Ectodermal cell (in vitro differentiated cells): ENCODE data around the gene EXD3.

Experiments
- H3K27ac ChIP-seq: 2 replicates; pipeline ENCODE4 v1.7.0; 2013; ENCODE audit warnings: mild to moderate bottlenecking, low read depth, low read length; ENCODE audit not compliant: insufficient read depth, poor library complexity, severe bottlenecking
- H3K27me3 ChIP-seq: 2 replicates; pipeline ENCODE4 v1.7.0; 2013; ENCODE audit warnings: mild to moderate bottlenecking, low read length; ENCODE audit not compliant: insufficient read depth, control insufficient read depth, poor library complexity, severe bottlenecking
- H3K36me3 ChIP-seq: one replicate; pipeline ENCODE4 v1.7.0; 2013; ENCODE audit warnings: low read length; ENCODE audit not compliant: control insufficient read depth, insufficient read depth
- H3K4me1 ChIP-seq: one replicate; pipeline ENCODE4 v1.7.0; 2013; ENCODE audit warnings: low read length; ENCODE audit not compliant: control insufficient read depth, insufficient read depth
- H3K4me3 ChIP-seq: 2 replicates; pipeline ENCODE4 v1.7.0; 2013; ENCODE audit warnings: low read depth, low read length, control low read depth; ENCODE audit not compliant: insufficient read depth
- H3K9me3 ChIP-seq: 2 replicates; pipeline ENCODE4 v1.7.0; 2013; ENCODE audit warnings: mild to moderate bottlenecking, low read length, moderate library complexity; ENCODE audit not compliant: control insufficient read depth
- WGBS, 2 experiments: methylation state at CpG; one replicate each; pipeline ENCODE4 v1.1.7; 2013; ENCODE audit warnings: missing lambda C conversion rate in 2 of 2; 5-methylcytosine and 5-hydroxymethylcytosine counted together

Gene EXD3

GRCh38 chr9:137273095-137273490 is 149.9 kb downstream of the EXD3 start:
- WGBS, 2 experiments, result 87 to 90% methylated on average over 13 of the region's 13 CpGs
- Histone ChIP-seq H3K4me3 (no peak overlapping the region), H3K4me1 (peaks cover 25% of the 10 kb centered on the region), H3K27ac (no peak overlapping the region), H3K9me3 (no peaks in the 10 kb centered on the region), H3K36me3 (peaks cover 7% of the 10 kb centered on the region), H3K27me3 (peaks cover 9% of the 10 kb centered on the region)

- no peaks in the 10 kb centered on the region for H3K9me3 ChIP-seq
- H3K27me3 ChIP-seq, result peaks cover 2% of the 10 kb centered on the region
- WGBS, 2 experiments, result 91 to 92% methylated on average over 39 of the region's 39 CpGs
- no peak overlapping the region for H3K27ac ChIP-seq
- no peak overlapping the region for H3K4me3 ChIP-seq
- H3K36me3 ChIP-seq, result peaks cover 9% of the 10 kb centered on the region
- H3K4me1 ChIP-seq, result peaks cover 20% of the 10 kb centered on the region
Observed at GRCh38 chr9:137272241-137273094, 150.5 kb downstream of the EXD3 start.

GRCh38 chr9:137271696-137272076 is 151.3 kb downstream of the EXD3 start:
- Histone ChIP-seq H3K4me3 (no peak overlapping the region), H3K27me3 (no peaks in the 10 kb centered on the region), H3K36me3 (peaks cover 11% of the 10 kb centered on the region), H3K9me3 (no peaks in the 10 kb centered on the region), H3K27ac (no peak overlapping the region), H3K4me1 (peaks cover 12% of the 10 kb centered on the region)
- WGBS, 2 experiments, result 74 to 79% methylated on average over 3 of the region's 3 CpGs

GRCh38 chr9:137270929-137271695 is 151.8 kb downstream of the EXD3 start:
- H3K27me3 ChIP-seq, result no peaks in the 10 kb centered on the region
- H3K4me3 ChIP-seq, result no peak overlapping the region
- H3K36me3 ChIP-seq, result peaks cover 15% of the 10 kb centered on the region
- 94 to 95% methylated on average over 32 of the region's 32 CpGs for WGBS, 2 experiments
- H3K27ac ChIP-seq, result no peak overlapping the region
- H3K9me3 ChIP-seq, result no peaks in the 10 kb centered on the region
- peaks cover 7% of the 10 kb centered on the region for H3K4me1 ChIP-seq

- 96 to 97% methylated on average over 17 of the region's 17 CpGs for WGBS, 2 experiments
- H3K27ac ChIP-seq, result no peak overlapping the region
Observed at GRCh38 chr9:137269231-137269772, 153.7 kb downstream of the EXD3 start.

GRCh38 chr9:137268538-137269201 is 154.3 kb downstream of the EXD3 start:
- Histone ChIP-seq H3K27ac (no peak overlapping the region), H3K4me3 (no peak overlapping the region), H3K9me3 (no peaks in the 10 kb centered on the region), H3K4me1 (no peaks in the 10 kb centered on the region), H3K27me3 (no peaks in the 10 kb centered on the region), H3K36me3 (peaks cover 26% of the 10 kb centered on the region)
- 91% methylated on average over 19 of the region's 19 CpGs for WGBS, 2 experiments

More at GRCh38 chr9:137269231-137269772, 153.7 kb downstream of the EXD3 start:
- Histone ChIP-seq H3K36me3 (peaks cover 23% of the 10 kb centered on the region), H3K4me1 (no peaks in the 10 kb centered on the region), H3K9me3 (no peaks in the 10 kb centered on the region), H3K4me3 (no peak overlapping the region), H3K27me3 (no peaks in the 10 kb centered on the region)

GRCh38 chr9:137267933-137268355 is 155.0 kb downstream of the EXD3 start:
- H3K36me3 ChIP-seq, result peaks cover 26% of the 10 kb centered on the region

GRCh38 chr9:137266585-137267453 is 156.1 kb downstream of the EXD3 start:
- H3K27me3 ChIP-seq, result no peaks in the 10 kb centered on the region
- H3K36me3 ChIP-seq, result peaks cover 26% of the 10 kb centered on the region
- H3K9me3 ChIP-seq, result no peaks in the 10 kb centered on the region
- 90 to 91% methylated on average over 34 of the region's 34 CpGs for WGBS, 2 experiments
- H3K27ac ChIP-seq, result no peak overlapping the region
- no peaks in the 10 kb centered on the region for H3K4me1 ChIP-seq
- H3K4me3 ChIP-seq, result no peak overlapping the region

More at GRCh38 chr9:137267933-137268355, 155.0 kb downstream of the EXD3 start:
- Histone ChIP-seq H3K27ac (no peak overlapping the region), H3K4me3 (no peak overlapping the region), H3K4me1 (no peaks in the 10 kb centered on the region), H3K9me3 (no peaks in the 10 kb centered on the region), H3K27me3 (no peaks in the 10 kb centered on the region)
- 94 to 96% methylated on average over 6 of the region's 6 CpGs for WGBS, 2 experiments

GRCh38 chr9:137266162-137266527 is 156.8 kb downstream of the EXD3 start:
- Histone ChIP-seq H3K4me1 (no peaks in the 10 kb centered on the region), H3K9me3 (no peaks in the 10 kb centered on the region), H3K27me3 (no peaks in the 10 kb centered on the region), H3K36me3 (peaks cover 26% of the 10 kb centered on the region), H3K4me3 (no peak overlapping the region), H3K27ac (no peak overlapping the region)
- 97% methylated on average over 15 of the region's 15 CpGs for WGBS, 2 experiments
